ENCODE results near the gene ST8SIA2.

The ST8SIA2 gene

GRCh38 chr15:92393071-92393979, at the start of gene ST8SIA2:
Gene ST8SIA2, plus strand, starts transcription at chr15:92393881. Its CDS starts 184 bp downstream, at chr15:92394065.
- DNase-seq: no peak

DNA sequence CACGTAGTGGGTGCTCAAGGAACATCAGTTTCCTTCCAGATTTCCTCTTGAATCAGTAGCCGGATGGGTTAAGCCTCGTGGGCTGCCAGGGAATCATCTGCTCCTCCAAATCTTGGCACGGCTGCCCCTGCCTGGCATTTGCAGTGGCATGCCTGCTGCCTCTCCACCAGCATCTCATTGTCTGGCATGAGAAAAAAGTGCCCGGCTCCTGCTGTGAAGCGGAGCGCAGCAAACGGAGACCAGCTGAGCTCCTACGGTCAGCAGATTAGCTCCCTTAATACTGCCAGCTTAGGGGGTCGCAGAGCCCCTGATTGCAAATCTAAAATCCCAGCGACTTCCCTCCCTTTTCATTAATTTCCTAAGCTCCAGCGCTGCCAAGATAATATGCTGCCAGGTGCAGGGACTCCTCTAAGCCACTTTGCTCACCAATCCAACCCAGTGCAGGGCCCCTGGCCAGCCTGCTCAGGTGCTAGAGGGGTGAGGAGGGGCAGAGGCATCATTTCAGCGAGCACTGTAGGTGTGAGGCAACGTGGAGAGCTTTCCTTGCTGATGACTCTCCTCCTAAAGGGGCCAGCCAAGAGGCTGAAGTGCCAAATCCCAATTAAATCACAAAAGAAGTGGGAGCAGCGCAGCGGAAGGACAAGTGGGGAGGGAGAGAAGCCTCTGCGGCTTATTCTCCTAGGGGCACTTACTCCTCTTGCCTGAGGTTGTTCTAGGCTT, 49.6 kb upstream of the ST8SIA2 start:
- DNase-seq: no peak

DNA sequence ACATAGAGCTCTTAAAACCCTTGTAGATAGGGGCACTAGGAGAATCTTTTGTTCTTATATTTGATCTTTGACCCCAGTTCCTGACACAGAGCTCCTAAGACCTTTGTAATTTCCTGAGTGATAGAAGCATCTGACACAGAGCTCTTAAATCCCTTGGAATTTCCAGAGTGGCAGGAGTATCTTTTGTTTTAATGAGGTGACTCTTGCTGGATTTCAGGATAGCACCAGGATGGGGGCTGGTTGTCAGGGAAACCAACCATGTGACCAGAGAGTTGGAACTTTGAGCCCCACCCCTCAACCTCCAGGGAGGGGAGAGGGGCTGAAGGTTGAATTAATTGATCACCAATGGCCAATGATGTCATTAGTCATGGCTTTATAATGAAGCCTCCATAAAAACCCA, 47.6 kb upstream of the ST8SIA2 start:
- DNase-seq: no peak

GRCh38 chr15:92355307-92355706, 38.4 kb upstream of the ST8SIA2 start:
- DNase-seq: no peak

DNA sequence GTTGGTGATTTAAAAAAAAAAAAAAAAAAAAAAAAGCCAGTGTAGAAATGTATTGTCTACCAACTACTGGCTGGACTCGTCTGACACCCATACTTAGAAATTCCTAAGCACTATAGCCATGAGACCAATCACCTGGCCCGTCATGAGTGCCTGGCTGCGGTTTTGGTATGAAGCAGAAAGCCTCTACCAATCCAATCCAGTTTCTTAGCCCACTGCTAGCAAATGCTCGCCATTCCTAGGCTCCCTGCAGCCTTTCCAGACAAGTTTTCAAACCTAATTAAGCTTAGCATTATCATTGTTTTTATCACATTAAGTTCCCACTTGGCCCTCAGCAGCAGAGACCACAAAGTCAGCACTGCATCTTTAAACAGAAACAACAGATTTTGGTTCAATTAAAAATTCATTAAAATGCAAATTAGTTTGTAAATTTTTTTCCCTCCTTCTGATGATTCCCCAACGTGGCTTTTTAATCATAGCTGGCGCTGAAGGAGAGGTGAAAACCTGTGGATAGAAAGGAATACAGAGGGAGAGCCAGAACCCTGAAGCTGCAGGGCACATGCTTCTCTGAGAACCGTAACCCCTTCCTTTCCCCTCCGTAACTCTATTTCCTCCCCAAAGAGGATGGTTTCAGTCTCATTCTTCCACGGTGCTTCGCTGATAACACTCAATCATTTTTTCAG, 32.2 kb upstream of the ST8SIA2 start:
- DNase-seq: no peak

GRCh38 chr15:92362001-92362350, 31.7 kb upstream of the ST8SIA2 start:
- no peak for DNase-seq

GRCh38 chr15:92365084-92365483, 28.6 kb upstream of the ST8SIA2 start:
- no peak for DNase-seq

GRCh38 chr15:92365906-92366305, 27.8 kb upstream of the ST8SIA2 start:
- DNase-seq: no peak

GRCh38 chr15:92366381-92366780, 27.3 kb upstream of the ST8SIA2 start:
- DNase-seq: no peak

- no peak for DNase-seq
Measured at GRCh38 chr15:92375057-92375456, 18.6 kb upstream of the ST8SIA2 start.

- no peak for DNase-seq
Measured at GRCh38 chr15:92376109-92376508, 17.6 kb upstream of the ST8SIA2 start.

DNA sequence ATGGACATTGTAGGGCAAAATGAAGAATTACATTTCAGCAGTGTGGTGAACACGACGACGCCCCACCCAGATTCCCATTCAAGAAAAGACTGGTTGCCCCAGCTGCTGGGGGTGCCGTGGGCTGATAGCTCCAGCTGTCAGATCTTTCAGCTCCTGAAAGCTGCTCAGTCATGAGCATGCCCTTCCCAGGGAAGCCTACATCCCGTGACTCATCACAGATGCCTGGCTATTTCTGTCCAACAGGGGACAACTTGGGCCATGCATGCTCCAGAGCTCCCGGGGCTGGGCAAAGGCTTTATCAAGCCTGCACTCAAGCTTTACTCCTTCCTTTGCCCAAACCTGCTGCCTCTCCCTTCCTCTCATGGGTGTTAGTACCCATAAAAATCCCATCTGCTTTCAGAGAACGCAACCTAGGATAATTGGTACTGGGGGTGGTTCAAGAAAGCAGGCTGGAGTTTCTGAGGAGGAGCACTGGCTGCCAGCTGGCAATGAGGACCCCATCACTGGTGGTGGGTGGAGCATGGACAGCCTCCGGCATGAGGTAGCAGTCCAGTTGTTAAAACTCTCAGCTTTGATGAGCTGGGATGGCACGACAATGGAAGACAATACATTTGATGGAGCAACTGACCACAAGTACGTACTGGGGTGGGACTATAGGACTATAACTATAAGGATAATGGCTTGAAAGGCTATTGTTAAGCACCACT, 16.4 kb upstream of the ST8SIA2 start:
- no peak for DNase-seq

- no peak for DNase-seq
Measured at GRCh38 chr15:92383519-92384324, 10.0 kb upstream of the ST8SIA2 start.

- DNase-seq: no peak
Measured at GRCh38 chr15:92384381-92384780, 9.3 kb upstream of the ST8SIA2 start.

GRCh38 chr15:92385096-92385495, 8.6 kb upstream of the ST8SIA2 start:
- DNase-seq: no peak

DNA sequence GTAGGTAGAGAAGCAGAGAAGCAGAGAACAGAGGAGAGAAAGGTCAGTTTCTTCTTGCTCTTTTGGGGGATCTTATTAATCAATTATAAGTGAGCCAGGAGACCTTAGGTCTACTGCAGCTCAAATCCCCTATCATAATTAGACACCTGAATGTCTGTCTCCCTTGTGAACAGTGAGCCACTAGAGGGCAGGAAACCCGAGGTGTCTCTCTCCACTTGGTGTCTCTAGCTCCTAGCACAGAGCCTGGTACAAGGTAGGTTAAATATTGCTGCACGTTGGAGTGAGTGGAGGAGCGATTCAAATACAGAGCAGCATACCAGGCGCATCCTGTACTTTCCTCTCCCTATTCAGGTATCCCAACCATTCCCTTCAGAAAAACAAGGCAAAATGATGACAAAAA, 2.0 kb upstream of the ST8SIA2 start:
- no peak for DNase-seq

GRCh38 chr15:92392462-92392861, 1.2 kb upstream of the ST8SIA2 start:
- DNase-seq: no peak

DNA sequence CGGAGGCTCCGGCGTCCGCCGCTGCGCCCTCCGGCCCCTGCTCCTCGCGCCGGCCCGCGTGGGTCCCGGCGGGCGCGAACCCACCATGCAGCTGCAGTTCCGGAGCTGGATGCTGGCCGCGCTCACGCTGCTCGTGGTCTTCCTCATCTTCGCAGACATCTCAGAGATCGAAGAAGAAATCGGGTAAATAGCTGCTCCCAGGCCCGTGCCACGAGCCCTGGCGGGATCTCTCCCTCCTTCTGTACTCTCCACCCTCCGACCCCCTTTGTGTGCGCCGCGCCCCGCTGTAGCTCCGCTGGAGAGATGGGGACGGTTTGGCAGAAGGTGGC, 263 bp downstream of the ST8SIA2 start:
- no peak for DNase-seq

DNA sequence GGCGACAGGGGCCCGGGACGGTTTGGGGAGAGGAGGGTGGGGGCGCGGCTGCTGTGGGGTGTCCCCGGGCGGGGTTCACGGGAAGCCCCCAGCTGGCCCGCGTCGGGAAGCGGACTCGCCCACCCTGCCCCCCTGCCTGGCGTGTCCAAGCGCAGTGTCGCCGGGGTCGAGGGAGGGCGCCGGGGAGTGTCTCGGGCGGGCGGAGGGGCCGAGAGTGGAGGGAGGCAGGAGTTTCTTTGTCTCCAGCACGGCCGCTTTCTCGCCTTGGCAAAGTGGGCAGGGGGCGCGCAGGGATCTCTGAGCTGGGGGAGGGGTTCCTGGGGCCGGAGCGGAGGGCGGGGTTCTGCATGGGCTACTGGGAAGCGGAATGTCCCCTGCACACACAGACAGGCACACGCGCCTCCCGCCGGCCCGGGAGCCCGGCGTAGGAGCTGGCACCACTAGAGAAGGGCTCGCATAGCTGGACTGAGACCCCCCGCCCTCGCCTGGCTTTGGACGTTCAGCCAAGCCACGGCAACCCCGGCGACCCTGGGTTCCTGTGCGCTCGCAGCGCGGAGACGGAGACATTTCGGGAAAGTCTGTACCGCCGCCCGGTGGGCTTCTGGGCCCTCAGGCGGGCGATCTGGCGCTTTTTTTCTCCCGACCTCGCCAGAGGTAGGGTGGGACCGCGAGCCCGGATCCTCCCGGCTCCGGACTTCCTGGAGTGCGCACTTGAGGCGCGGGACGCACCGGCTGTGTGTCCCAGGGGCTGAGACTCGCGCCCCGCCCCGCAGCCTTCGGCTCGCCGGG, 822 bp downstream of the ST8SIA2 start:
- no peak for DNase-seq

- no peak for DNase-seq
Measured at GRCh38 chr15:92395098-92395635, 1.5 kb downstream of the ST8SIA2 start.

DNA sequence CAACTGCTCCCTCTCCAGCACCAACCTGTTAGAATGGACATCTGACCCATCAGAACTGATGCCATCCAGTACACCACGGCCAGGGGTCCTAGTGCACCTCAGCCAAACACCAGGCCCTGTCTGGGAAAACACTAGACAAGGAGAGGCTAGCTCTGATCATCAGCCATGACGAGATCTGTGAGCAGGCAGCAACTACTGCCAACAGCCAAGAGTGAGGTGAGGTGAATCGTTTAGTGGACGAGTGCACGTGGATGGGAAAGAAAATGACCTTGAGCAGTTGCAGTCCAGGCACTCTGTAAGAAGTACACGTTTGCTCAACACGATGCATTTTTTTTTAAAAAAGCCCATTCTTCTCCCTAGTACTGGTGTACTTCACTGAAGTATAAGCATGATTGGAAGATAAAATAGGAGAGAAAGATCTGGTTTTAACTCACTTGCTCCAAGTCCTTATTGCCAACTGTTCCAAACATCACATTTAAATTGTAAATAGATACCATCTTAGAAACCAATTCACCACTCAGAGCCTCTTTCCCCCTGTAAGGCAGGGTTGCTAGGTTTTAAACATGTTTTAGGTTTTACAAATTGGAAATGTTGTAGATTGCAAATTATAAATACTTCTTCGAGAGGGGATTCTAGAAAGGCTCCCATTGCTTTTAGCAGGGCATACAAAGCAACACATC, 5.7 kb downstream of the ST8SIA2 start:
- DNase-seq: no peak
